NCI-H2171 treated with DMSO at 0.1 percent for 48 hours (cell line): Measurements from ENCODE around the gene CMTR1.

Experiments used
- DNase-seq: peaks from one replicate; lab custom pipeline; 2025; lab: John Stamatoyannopoulos, UW

The CMTR1 gene

DNA sequence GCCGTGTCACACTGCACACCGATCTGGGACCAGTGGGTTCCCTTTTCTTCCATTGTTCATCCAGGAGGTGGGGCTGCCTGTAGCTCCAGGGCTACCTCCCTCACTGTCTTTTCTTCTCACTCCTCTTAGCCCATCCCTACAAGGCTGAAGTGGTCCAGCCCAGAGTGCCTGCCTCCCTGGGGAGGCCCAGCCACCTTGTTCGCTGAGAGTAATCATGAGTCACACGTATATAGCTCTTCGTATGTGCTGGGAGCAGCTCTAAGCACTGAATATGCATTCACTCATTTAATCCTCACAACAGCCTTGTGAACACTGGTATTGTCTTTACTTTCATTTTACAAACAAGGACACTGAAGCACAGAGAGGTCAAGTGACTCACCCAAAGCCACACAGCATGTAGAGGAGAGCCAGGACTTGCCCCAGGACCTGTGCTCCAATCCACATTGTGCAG is 81.3 kb downstream of the CMTR1 start:
- DNase-seq, result no peak

DNA sequence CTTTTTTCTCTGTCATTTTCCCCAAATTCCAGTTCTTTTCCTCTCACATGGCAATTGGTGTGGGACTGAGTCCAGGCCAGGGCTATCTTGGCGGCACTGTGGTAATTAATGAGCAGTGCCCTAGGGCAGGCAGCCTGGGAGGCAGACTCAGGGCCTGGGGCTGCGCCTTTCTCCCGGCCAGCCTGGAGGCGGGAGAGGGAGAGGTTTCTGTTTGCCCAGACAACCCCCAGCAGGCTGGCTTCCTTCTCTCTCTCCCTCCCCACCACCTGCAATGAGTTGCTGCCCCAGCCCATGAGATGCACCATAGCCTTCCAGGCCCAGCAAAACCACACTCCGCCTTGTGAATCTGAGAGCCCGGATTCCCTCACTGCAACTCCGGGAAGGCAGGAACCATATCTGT is 81.8 kb downstream of the CMTR1 start:
- DNase-seq, result no peak

DNA sequence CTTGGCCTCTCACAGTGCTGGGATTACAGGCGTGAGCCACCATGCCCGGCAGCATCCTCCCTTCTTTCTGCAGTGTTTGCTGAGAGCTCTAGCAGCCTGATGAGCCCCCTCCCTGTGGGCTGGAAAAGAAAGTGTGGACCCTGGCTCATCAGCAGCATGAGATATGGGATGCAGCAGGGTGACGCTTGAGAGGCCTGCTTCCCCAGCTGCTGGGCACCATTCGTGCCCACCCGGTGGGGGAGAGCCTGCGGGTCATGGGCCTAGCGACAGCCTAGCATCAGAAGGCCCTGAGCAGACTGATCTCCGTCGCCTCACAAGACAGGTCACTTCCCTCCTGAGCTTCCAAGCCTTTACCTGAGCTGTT is 82.7 kb downstream of the CMTR1 start:
- no peak for DNase-seq

DNA sequence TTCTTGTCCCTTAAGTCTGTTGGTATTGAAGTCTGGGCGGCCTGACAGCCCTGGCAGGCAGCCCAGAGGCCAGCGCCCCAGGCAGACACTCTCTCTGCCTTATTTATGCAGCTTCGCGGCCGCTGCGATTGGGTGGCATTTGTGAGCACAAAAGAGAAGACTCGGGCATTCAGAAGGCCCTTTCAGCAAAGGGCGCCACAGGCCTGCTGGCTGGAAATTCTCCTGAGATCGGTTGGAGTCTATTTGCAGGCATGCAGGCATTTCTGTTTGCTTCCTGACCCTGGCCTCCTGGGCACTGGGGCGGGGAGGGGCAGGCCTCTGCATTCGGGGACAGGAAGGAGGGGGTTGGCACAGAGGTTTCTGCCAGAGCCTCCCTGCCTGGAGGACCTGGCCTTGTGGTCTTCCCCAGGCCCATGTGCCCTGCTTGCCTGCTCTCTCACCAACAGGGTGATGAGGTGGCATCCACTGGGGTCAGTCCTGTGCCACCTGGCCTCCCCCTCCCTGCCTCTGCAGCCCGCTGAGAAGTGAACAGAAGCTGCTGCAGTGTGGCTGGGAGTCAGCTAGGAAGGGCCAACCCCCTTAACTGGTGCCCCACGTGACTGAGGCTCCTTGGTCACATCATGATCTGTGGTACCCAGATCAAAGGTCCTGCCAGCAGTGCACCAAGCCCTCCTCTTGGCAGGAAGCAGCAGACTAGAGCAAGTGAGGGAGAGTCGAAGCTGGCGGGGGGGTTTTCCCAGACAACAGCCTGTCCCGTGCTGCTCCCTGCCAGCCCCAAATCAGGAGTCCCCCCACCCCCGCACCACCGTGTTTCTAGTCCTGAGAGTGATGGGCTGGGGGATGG is 83.3 kb downstream of the CMTR1 start:
- peak; percentile 88 for DNase-seq

DNA sequence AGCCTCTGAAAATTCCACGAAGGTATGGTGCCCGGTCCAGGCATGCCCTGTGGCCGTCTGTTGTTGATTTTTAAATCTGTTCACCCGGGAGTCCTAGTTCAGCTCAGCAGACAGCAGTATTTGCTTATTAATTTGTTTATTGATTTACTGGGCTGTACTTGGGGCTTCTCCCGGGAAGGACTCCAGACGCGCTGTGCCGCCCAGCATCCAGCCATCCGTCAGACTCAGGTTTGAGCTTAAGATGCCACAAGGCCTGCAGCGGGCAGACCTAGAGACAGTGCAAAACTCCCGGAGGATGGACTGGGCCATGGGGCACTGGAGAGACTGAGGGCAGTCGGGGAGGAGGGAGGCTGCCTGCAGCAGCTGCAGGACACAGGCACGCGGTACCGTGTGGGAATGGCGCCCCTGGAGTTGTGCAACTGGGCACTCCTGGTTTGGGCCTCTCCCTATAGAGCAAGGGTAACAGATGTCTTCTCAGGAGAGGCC is 83.9 kb downstream of the CMTR1 start:
- peak; percentile 88 for DNase-seq

DNA sequence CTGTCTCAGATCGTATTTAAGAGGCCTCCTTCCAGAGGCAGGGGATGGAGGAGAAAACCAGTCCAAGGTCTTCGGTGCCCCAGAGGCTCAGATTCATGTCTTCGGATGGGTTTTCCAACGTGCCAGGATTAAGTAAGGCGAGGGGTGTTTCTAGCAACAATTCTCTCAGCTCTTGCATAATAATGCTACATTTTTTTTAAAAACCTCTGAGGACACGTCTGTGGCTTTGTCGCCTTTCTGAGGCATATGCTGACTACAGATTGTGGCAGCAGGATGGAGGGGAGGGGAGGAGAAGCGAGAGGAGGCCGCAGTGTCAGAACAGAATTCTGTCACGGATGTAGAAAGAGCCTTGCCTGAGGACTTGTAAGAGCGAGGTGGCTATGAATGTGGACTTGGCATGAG is 84.4 kb downstream of the CMTR1 start:
- DNase-seq, result peak; percentile 94

DNA sequence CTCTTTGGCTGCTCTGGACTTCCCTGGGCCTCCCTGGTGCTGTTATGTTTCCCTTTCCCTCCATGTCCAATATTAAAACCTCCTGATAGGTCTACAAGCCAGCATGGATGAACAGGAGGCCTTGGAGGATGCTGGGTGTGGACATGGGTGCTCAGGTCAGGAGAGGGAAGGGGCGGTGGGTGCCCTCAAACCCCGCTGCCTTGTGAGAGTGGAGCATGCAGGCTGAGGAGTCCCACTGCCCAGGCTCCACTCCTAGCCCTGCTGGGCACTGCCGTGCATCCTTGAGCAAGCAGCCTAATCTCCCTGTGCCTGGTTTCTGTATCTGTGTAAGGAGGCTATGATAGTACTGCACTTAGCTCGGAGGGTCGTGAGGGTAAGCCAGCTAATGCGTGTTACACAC is 85.1 kb downstream of the CMTR1 start:
- DNase-seq, result no peak

DNA sequence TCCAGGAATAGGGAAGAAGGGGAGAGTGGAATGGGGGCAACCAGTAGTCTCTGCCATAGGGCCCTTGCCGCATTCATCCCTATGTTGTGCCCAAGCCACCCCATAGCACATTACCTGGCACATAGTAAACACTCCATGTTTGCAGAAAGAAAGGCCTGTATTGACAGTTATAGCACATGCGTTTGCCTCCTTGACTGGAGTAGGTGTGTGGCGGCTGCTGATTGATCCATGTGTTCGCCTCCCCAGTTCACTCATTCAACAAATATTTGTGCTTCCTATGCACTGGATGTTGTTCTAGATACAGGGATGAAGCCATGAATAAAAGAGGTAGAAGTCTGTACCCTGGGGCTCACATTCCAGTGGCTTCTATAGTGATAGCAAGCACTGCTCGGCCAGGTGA is 86.4 kb downstream of the CMTR1 start:
- no peak for DNase-seq

DNA sequence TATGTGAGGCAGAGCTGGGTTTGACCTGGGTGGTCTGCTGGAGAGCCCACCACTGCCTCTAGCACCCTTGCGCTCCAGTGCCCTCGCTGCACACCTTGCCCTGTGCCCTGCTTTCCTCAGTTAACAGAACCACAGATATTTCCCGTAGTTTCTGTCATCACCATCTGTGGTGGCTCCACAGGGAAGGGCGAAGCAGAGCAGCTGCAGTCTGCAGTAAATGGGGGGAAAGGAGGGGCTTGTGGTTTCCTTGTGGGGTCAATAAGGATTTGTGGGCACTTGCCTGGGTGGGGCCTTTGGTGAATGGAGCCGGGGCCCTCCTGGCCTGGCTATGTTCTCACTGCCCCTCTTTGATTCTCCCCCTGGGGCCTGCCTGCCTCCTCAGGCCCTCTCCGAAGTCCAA is 87.9 kb downstream of the CMTR1 start:
- peak; percentile 31 for DNase-seq

DNA sequence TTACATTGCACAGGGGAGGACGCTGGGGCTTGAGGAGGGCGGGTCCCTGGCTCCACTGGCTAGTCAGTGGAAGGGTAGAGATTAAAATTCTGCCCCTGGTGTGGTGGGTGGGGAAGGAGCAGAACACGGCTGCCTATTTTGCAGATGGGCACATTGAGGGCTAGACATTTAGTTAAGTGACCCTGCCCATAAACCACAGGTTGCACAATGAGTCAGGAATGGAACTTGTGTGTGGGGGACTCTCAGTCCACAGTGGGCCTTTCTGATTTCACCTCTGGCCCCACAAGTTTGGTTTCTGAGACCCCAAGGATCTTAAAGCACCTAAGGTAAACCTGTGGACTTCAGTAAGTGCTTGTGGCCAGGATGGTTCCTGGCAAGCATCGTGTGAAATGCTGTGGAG is 88.7 kb downstream of the CMTR1 start:
- no peak for DNase-seq

DNA sequence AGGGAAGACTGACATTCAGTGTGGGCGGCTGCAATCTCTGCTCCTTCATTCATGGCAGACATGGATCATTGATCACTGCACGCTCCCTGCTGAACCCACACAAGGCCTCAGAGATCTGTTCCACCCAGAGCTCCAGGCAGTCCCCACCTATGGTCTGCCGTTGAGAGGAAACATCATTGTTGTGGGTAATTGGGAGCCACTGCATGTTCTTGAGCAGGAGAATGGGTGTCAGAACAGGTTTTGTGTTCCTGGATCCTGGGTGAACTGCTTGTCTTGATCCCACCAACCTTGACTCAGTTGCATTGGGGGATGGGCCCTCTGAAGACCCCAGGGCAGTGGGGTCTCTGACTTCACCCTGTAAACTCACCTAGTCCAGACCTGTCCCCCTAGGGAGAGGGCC is 89.8 kb downstream of the CMTR1 start:
- no peak for DNase-seq

DNA sequence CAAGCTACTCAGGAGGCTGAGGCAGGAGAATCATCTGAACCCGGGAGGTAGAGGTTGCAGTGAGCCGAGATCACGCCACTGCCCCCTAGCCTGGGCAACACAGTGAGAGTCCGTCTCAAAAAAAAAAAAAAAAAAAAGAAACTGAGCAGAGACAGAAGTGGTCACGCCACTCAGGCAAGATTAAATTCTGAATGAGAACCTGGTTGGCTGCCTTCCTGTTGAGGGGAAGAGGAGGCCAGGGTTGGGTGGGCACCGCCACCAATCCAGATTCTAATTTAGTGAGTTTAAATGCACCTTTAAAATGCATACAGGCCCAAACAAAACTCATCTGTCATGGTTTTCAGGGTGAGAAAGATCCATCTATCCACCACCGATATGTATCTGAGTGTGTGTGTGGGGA is 90.4 kb downstream of the CMTR1 start:
- DNase-seq, result no peak

DNA sequence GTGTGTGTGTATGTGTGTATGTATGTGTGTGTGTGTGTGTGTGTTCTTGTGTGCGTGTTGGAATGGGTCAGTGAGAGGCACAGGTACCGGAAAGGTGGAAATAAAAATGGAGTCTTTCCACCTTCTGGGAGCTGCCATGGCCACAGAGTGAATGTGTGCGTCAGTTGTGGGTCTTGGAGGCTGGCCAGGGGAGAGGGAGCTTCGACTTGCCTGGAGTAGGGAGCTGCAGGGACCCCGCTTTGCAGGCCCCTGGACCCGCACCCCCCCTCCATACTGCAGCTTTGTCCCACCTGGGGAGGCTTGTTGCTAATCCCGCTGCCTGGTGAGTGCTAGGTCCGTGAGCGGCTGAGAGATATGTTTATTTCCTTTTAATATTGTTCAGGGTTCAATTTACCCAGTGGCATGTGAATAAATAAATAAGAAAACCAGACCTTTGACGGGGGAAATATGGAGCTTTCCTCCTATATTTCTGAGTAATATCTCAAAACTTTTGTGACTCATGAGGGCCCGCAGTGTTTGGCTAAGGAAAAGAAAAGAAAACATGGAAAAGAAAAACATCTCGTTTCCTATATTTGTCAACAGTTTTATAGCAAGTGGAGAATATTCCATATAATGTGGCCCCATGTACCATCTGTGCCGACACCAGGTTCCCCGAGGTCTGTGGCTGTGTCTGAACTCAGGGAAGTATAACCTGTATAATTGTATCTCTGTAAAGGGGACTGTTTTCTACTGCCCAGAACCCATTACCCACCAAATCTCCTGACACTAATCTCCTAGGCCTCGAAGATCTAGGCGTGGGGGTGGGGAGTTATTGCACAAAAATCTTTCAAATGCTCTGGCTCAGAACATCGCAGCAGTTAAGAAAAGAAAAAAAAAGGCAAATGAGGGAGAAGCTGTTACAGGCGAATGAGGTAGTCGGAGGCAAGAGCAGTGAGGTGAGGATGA is 91.3 kb downstream of the CMTR1 start:
- no peak for DNase-seq

DNA sequence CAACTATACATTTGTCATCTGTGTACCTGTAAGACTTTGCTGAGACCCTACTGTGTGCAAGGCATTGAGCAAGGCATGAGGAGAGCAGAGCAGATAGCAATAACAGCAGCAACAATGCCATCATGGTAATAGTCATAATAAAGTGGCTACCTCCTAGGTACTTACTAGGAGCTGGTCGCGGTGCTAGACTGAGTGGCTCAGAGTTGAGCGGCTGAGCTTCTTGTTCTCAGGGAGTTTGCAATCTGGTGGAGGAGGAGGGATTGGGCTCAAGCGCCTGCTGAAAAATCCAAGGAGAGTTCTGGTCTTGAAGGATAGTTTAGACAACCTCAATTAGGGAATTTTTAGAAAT is 91.9 kb downstream of the CMTR1 start:
- DNase-seq, result no peak

DNA sequence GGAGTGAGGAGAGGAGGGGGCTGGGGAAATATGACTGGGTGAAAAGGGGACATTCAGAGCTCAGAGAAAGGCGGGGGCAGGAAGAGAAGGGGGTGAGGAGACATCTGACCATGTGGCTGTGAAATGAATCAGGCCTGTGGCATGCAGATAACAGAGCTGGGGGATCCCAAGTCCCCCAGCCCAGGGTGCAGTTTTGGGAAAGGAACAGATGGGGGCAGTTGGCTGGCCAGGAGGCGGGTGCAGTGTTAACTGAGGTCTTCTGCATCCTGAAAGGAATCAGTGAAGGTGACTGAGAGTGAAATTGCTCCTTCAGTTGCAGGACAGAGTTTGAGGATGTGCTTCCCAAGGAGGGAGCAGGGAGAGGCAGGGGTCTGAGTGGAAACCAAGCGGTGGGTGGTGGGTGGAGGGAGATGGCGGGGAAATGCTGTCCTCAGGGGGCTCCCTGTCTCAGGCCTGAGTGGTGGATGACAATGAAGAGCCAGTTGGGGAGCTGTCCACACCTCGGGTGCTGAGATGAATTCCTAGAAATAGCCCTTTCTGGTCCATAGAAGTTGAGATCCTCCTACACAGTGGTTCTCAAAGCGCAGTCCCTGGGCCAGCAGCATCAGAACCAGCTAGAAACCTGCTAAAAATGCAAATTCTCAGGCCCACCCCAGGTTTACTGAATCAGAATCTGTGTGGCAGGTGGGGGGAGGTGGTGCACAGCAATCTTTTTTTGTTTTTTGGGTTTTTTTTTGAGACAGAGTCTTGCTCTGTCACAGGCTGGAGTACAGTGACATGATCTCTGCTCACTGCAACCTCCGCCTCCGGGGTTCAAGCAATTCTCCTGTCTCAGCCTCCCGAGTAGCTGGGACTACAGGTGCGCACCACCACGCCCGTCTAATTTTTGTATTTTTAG is 92.7 kb downstream of the CMTR1 start:
- DNase-seq, result no peak

DNA sequence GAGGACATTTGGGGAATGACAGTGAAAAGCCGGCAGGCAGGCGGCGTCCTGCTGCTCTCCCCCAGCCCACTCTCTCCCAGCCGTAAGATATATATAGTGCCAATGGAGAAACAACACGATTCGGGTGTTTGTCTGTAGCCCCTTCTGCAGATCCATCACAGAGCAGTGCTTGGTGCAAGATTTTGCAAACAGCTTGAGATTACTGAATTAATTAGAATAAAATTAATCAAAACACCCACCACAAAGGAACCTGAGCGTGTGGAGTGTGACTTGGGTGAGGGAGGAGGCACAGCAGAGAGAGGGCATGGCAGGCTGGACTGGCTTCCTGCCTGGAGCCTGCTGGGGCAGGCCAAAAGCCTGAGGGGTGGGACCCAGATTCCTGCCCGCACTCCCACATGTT is 95.5 kb downstream of the CMTR1 start:
- no peak for DNase-seq

DNA sequence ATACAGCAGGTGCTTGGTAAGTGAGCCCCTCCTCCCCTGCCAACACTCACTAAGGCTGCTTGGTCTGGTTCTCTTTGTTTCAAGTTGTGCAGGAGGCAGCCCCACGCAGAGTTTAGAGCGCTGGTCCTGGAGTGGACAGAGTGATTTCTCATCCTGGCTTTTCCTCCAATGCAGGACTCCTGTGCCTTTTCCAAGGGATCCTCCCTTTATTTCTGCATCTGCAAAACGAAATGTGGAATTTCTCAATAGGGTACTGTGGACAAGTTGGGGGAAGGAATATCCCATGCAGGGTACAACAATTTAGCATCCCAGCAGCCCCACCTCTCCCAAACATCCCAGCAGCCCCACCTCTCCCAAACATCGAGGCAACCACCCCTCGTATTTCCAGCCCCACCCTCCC is 97.3 kb downstream of the CMTR1 start:
- DNase-seq, result no peak

DNA sequence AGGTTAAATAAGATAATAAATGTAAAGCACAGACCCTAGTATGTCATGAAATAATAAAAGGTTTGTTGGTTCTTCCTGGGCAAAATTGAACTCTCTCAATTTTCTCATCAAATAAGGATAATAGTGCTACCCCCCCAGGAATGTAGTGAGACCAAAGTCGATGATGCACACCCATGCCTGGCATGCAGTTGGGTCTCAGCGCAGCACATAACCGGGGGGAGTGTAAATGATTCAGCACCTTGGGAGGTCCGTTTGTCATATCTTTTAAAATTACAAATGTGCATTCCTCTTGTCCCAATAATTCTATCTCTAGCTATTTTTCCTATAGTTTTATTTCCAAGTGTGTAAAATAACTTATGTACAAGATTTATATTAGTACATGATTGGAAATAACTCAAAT is 98.0 kb downstream of the CMTR1 start:
- no peak for DNase-seq
